Measurements from ENCODE around the gene HPCAL4.

Gene HPCAL4

GRCh38 chr1:39675220-39675619 lies 16.0 kb downstream of the HPCAL4 start:
- no peak for DNase-seq

GRCh38 chr1:39673215-39673614 lies 18.0 kb downstream of the HPCAL4 start:
- DNase-seq: no peak

- no peak for DNase-seq
Measured at GRCh38 chr1:39672551-39672947, 18.7 kb downstream of the HPCAL4 start.

GRCh38 chr1:39671793-39672550 lies 19.3 kb downstream of the HPCAL4 start, which contains the start of gene NT5C1A:
TSS of gene NT5C1A (minus strand) at chr1:39672107. CDS start at chr1:39672038, 69 bp downstream.
- DNase-seq: no peak

GRCh38 chr1:39671433-39671792 lies 19.8 kb downstream of the HPCAL4 start:
- no peak for DNase-seq

- DNase-seq: no peak
Measured at GRCh38 chr1:39670689-39671088, 20.5 kb downstream of the HPCAL4 start.

GRCh38 chr1:39668894-39669293 lies 22.3 kb downstream of the HPCAL4 start:
- DNase-seq: no peak

GRCh38 chr1:39668111-39668510 lies 23.1 kb downstream of the HPCAL4 start:
- DNase-seq: no peak

GRCh38 chr1:39666772-39667171 lies 24.5 kb downstream of the HPCAL4 start:
- no peak for DNase-seq

- no peak for DNase-seq
Measured at GRCh38 chr1:39663559-39663958, 27.7 kb downstream of the HPCAL4 start.

GRCh38 chr1:39662861-39663260 lies 28.4 kb downstream of the HPCAL4 start:
- DNase-seq: no peak

GRCh38 chr1:39659538-39659937 lies 31.7 kb downstream of the HPCAL4 start:
- DNase-seq: no peak

- no peak for DNase-seq
Measured at GRCh38 chr1:39659110-39659509, 32.1 kb downstream of the HPCAL4 start.

- peak; percentile 5 to 33 for DNase-seq
Measured at GRCh38 chr1:39657923-39658485, 33.2 kb downstream of the HPCAL4 start.

GRCh38 chr1:39657402-39657801 lies 33.8 kb downstream of the HPCAL4 start:
- DNase-seq: no peak

GRCh38 chr1:39656391-39656790 lies 34.8 kb downstream of the HPCAL4 start:
- no peak for DNase-seq

GRCh38 chr1:39655578-39656268 lies 35.5 kb downstream of the HPCAL4 start:
- no peak for DNase-seq

GRCh38 chr1:39654291-39654690 lies 36.9 kb downstream of the HPCAL4 start:
- DNase-seq: no peak

- DNase-seq: peak; percentile 8 to 21
Measured at GRCh38 chr1:39653546-39654031, 37.6 kb downstream of the HPCAL4 start.

GRCh38 chr1:39652554-39652953 lies 38.7 kb downstream of the HPCAL4 start:
- no peak for DNase-seq

- no peak for DNase-seq
Measured at GRCh38 chr1:39652105-39652504, 39.1 kb downstream of the HPCAL4 start.

GRCh38 chr1:39650431-39650830 lies 40.8 kb downstream of the HPCAL4 start:
- DNase-seq: no peak

GRCh38 chr1:39649636-39650185 lies 41.5 kb downstream of the HPCAL4 start:
- DNase-seq: no peak

GRCh38 chr1:39648496-39648895 lies 42.7 kb downstream of the HPCAL4 start:
- DNase-seq: no peak

All from bone marrow (tissue), 2 donors.